Endothelial cell of umbilical vein (primary cell): ENCODE results near the gene STX1A. TPM values are rescaled to one million over a fixed set of nuclear protein-coding genes. Genes with fewer than 3 reads are reported as not detected.
"Not testable (repeated sequence)": the region's sequence is repeated elsewhere in the genome, so short reads cannot be mapped to it uniquely, and the experiment has no call there.

Experiments used
- BruUV-seq: library from RNA; stranded (reverse); fragments of 400-500 nt; replicated peaks from 2 replicates; lab custom pipeline; 2021; lab: Mats Ljungman, UMichigan
- CTCF ChIA-PET: fragments of 300-600, 350-600 bp; sonication (Branson Sonifier 250); formaldehyde crosslinking; loops from one replicate; lab custom pipeline; 2021; ENCODE audit warnings: antibody characterized with exemption, inconsistent platforms; lab: Charles Lee
- POLR2A ChIA-PET: fragments of 300-600, 350-600 bp; sonication (Branson Sonifier 250); formaldehyde crosslinking; loops from one replicate; lab custom pipeline; 2021; ENCODE audit warnings: antibody characterized with exemption, inconsistent platforms; lab: Charles Lee
- DNase-seq: peaks from one replicate; pipeline ENCODE4 v3.0.0-alpha.2; 2011; ENCODE audit warnings: low read depth, low spot score
- FAIRE-seq: peaks from 2 replicates; lab custom pipeline; 2011; peaks lifted over from hg19 to GRCh38; lab: Jason Lieb, UNC
- H2AFZ ChIP-seq: 2 replicates; pipeline ENCODE4 v1.6.0; 2012; ENCODE audit warnings: low read depth, low read length, control low read depth, inconsistent platforms
- H3K27ac ChIP-seq: 2 replicates; pipeline ENCODE4 v1.5.1; 2011; ENCODE audit warnings: low read depth, mild to moderate bottlenecking, control low read depth, low read length, moderate library complexity; ENCODE audit not compliant: insufficient read depth
- H3K27me3 ChIP-seq, 2 experiments: 2 replicates each; pipeline versions ENCODE4 v1.6.0 to v1.6.1; 2011; ENCODE audit warnings: low read length in 2 of 2, mixed read lengths in 1 of 2; ENCODE audit not compliant: control insufficient read depth in 2 of 2, insufficient read depth in 2 of 2
- H3K36me3 ChIP-seq, 2 experiments: 2 replicates in 1 of 2; 3 replicates in 1 of 2; pipeline ENCODE4 v1.5.1; 2011; ENCODE audit warnings: low read length in 2 of 2, mild to moderate bottlenecking in 1 of 2, moderate library complexity in 1 of 2; ENCODE audit not compliant: control insufficient read depth in 2 of 2, insufficient read depth in 2 of 2; ENCODE audit errors: extremely low read depth in 1 of 2
- H3K4me1 ChIP-seq: 3 replicates; pipeline ENCODE4 v1.5.1; 2011; ENCODE audit warnings: mild to moderate bottlenecking, low read length; ENCODE audit not compliant: control insufficient read depth, insufficient read depth; ENCODE audit errors: extremely low read depth
- H3K4me2 ChIP-seq: 2 replicates; pipeline ENCODE4 v1.6.1; 2011; ENCODE audit warnings: low read length, control low read depth, mixed read lengths; ENCODE audit not compliant: insufficient read depth
- H3K4me3 ChIP-seq, 3 experiments: fragments of 200-600 bp in 1 of 3; sonication (generic), shearing (Covaris generic) in 1 of 3; replicated peaks in 1 of 3; 2 replicates each; pipeline ENCODE4 v1.5.1; 2011 to 2016; ENCODE audit warnings: control low read depth in 3 of 3, low read length in 3 of 3, mild to moderate bottlenecking in 2 of 3, inconsistent platforms in 1 of 3, low read depth in 1 of 3, moderate library complexity in 1 of 3; ENCODE audit not compliant: insufficient read depth in 1 of 3
- H3K79me2 ChIP-seq: 2 replicates; pipeline ENCODE4 v1.6.0; 2012; ENCODE audit warnings: low read length, inconsistent platforms; ENCODE audit not compliant: control insufficient read depth, insufficient read depth
- H3K9ac ChIP-seq: replicated peaks from 2 replicates; pipeline ENCODE3; 2011; ENCODE audit warnings: low read length, control low read depth; ENCODE audit not compliant: insufficient read depth; ENCODE audit errors: extremely low read depth
- H3K9me1 ChIP-seq: replicated peaks from 3 replicates; pipeline ENCODE4 v1.6.0; 2011; ENCODE audit warnings: mild to moderate bottlenecking, low read length; ENCODE audit not compliant: control insufficient read depth, insufficient read depth; ENCODE audit errors: extremely low read depth
- H3K9me3 ChIP-seq: replicated peaks from 2 replicates; pipeline ENCODE4 v1.5.1; 2012; ENCODE audit warnings: low read length, inconsistent platforms; ENCODE audit not compliant: control insufficient read depth, insufficient read depth
- H4K20me1 ChIP-seq: replicated peaks from 2 replicates; pipeline ENCODE3; 2011; ENCODE audit warnings: mild to moderate bottlenecking, low read length; ENCODE audit not compliant: control insufficient read depth, insufficient read depth; ENCODE audit errors: extremely low read depth
- EZH2 ChIP-seq: IDR thresholded peaks from 2 replicates; pipeline ENCODE4 v1.6.1; 2012; ENCODE audit warnings: borderline replicate concordance, low read depth, mild to moderate bottlenecking, moderate library complexity, low read length, inconsistent platforms; ENCODE audit not compliant: severe bottlenecking
- FOS ChIP-seq: IDR thresholded peaks from 2 replicates; pipeline ENCODE4 v1.6.1; 2011; ENCODE audit warnings: mild to moderate bottlenecking, low read length, moderate library complexity, borderline replicate concordance; ENCODE audit not compliant: insufficient read depth
- GATA2 ChIP-seq: IDR thresholded peaks from 2 replicates; pipeline ENCODE4 v1.7.0; 2011; ENCODE audit warnings: low read depth, mild to moderate bottlenecking, moderate library complexity, mixed read lengths, low read length; ENCODE audit not compliant: insufficient read length, insufficient read depth
- JUN ChIP-seq: IDR thresholded peaks from 2 replicates; pipeline ENCODE4 v1.6.1; 2011; ENCODE audit warnings: borderline replicate concordance, low read depth; ENCODE audit not compliant: insufficient read length, insufficient read depth
- MYC ChIP-seq: IDR thresholded peaks from one replicate; pipeline ENCODE4 v1.6.1; 2011; ENCODE audit warnings: mild to moderate bottlenecking, low read depth, low read length
- POLR2A ChIP-seq: IDR thresholded peaks from 2 replicates; pipeline ENCODE4 v1.6.1; 2012; ENCODE audit warnings: low read depth, mild to moderate bottlenecking, control low read depth, low read length
- POLR2AphosphoS5 ChIP-seq: IDR thresholded peaks from 2 replicates; pipeline ENCODE4 v1.6.1; 2012; ENCODE audit warnings: low read depth, mild to moderate bottlenecking, control low read depth, low read length, moderate library complexity; ENCODE audit not compliant: insufficient read depth
- dilution Hi-C: fragments of 300-500 bp; cut with MboI; formaldehyde crosslinking; loops from one replicate; pipeline ENCODE4 v1.15.0; 2019; ENCODE audit warnings: low sequenced_read_pairs; ENCODE audit not compliant: extremely low pct_ligation_motif_present
- intact Hi-C: fragments of 100-400 bp; cut with micrococcal nuclease; formaldehyde crosslinking; loops from one replicate; pipeline ENCODE4 v1.10.0; 2022
- polyA plus RNA-seq, 4 experiments: library from polyadenylated mRNA; depleted of rRNA in 3 of 4; stranded (reverse) in 3 of 4; unstranded in 1 of 4; fragments of >200 nt; gene quantifications; 2 replicates each; pipeline versions ENCODE4 v1.2.1 to v1.2.3, GENCODE V29; 2011 to 2012; ENCODE audit warnings: missing spikeins in 1 of 4
- total RNA-seq: library from RNA; stranded (reverse); gene quantifications from 2 replicates; pipeline ENCODE4 v1.2.3, GENCODE V29; 2021
- TF ChIP-seq, protein P1 (sequence below), 2 donors: IDR thresholded peaks; 1 replicate in 1 of 2; 2 replicates in 1 of 2; pipeline ENCODE4 v1.5.1; 2011; ENCODE audit warnings: low read length in 2 of 2, mild to moderate bottlenecking in 2 of 2, moderate library complexity in 2 of 2, control low read depth in 1 of 2, inconsistent platforms in 1 of 2, low read depth in 1 of 2; ENCODE audit not compliant: insufficient read depth in 1 of 2; ENCODE audit errors: extremely low read depth in 1 of 2
- TF ChIP-seq, protein P2 (sequence below): IDR thresholded peaks from 2 replicates; pipeline ENCODE4 v1.6.1; 2011; ENCODE audit not compliant: insufficient read depth, insufficient read length

STX1A gene
- total and polyA plus RNA-seq, 2 donors (not counting 3 experiments of a cell fraction or from before 2014, with no cell fraction given): 13.1 to 20.8 TPM

DNA sequence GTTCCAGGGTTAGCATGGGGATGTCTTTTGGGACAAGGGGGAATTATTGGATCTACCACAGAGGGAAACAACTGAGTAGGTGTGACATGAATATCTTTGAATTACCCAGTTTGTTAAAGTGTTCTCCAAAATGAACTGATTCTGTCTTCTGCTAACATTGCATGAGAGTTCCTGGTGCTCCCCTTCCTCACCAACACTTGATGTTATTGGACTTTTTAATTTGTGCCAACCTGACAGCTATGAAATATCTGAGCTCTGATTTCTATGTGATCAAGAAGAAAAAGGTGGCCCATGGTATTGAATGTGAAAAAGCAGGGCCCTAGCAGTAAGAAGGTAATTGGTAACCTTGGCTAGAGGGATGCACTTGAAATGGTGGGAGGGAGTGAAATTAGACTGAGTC lies 56.4 kb downstream of the STX1A start:
- POLR2A ChIA-PET: no interaction called here

DNA sequence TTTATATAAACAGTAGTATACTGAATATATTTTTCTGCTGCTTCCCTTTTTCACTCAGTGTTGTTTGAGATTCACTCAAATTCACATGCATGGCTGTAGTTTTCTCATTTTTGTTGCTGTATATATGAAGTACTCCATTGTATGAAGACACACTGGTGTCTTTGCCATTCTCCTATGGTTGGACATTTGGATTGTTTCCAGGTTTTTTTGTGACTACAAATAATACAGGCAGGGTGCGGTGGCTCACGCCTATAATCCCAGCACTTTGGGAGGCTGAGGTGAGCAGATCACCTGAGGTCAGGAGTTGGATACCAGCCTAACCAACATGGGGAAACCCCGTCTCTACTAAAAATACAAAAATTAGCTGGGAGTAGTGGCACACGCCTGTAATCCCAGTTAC lies 58.9 kb downstream of the STX1A start:
- H3K36me3 ChIP-seq, H4K20me1 ChIP-seq, H3K4me2 ChIP-seq, H3K79me2 ChIP-seq, BruUV-seq, H2AFZ ChIP-seq, H3K9me1 ChIP-seq, H3K4me1 ChIP-seq, CTCF ChIA-PET, intact Hi-C loops, H3K27me3 ChIP-seq, DNase-seq, H3K9ac ChIP-seq, H3K4me3 ChIP-seq, dilution Hi-C loops, FAIRE-seq, H3K27ac ChIP-seq, POLR2A ChIA-PET, H3K9me3 ChIP-seq: not testable (repeated sequence)

More for the DNA sequence above, 56.4 kb downstream of the STX1A start:
- CTCF ChIA-PET: interaction anchor here (2.7 kb wide), 1 partner anchor 34 kb away, joined by 6 read pairs; no protein-coding TSS in a partner anchor
- BruUV-seq: no TSS peak
- intact Hi-C loops: no loop called here
- no peak for FAIRE-seq
- Histone ChIP-seq H3K27ac (no peak overlapping the region), H3K79me2 (no peaks in the 10 kb centered on the region), H3K9ac (no peak overlapping the region), H3K27me3 (peaks cover 0 to 3% of the 10 kb centered on the region in 2 experiments), H3K4me3 (no peak overlapping the region), H4K20me1 (no peaks in the 10 kb centered on the region), H3K4me1 (no peaks in the 10 kb centered on the region), H3K4me2 (no peak overlapping the region), H3K9me3 (no peaks in the 10 kb centered on the region), H3K36me3 (no peaks in the 10 kb centered on the region), H2AFZ (no peak overlapping the region), H3K9me1 (no peaks in the 10 kb centered on the region)
- no peak for DNase-seq
- dilution Hi-C loops: no loop called here
- TF ChIP-seq MYC (no peak), JUN (no peak), EZH2 (no peak), FOS (no peak), POLR2A (no peak), GATA2 (no peak), POLR2AphosphoS5 (no peak)
- TF ChIP-seq, protein P1, sequence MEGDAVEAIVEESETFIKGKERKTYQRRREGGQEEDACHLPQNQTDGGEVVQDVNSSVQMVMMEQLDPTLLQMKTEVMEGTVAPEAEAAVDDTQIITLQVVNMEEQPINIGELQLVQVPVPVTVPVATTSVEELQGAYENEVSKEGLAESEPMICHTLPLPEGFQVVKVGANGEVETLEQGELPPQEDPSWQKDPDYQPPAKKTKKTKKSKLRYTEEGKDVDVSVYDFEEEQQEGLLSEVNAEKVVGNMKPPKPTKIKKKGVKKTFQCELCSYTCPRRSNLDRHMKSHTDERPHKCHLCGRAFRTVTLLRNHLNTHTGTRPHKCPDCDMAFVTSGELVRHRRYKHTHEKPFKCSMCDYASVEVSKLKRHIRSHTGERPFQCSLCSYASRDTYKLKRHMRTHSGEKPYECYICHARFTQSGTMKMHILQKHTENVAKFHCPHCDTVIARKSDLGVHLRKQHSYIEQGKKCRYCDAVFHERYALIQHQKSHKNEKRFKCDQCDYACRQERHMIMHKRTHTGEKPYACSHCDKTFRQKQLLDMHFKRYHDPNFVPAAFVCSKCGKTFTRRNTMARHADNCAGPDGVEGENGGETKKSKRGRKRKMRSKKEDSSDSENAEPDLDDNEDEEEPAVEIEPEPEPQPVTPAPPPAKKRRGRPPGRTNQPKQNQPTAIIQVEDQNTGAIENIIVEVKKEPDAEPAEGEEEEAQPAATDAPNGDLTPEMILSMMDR (IDR thresholded peaks at IDR 0.05; ENCODE audit: extremely low read depth in 1 of 2, insufficient read depth in 1 of 2, low read depth in 1 of 2, low read length in 2 of 2): no peak
- TF ChIP-seq, protein P2, sequence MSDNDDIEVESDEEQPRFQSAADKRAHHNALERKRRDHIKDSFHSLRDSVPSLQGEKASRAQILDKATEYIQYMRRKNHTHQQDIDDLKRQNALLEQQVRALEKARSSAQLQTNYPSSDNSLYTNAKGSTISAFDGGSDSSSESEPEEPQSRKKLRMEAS: no peak
